GM12864 (cell line): Measurements from ENCODE around the gene SMURF1.

Experiments used
- DNase-seq: peaks from one replicate; pipeline ENCODE4 v3.0.0-alpha.2; 2011; ENCODE audit warnings: low read depth
- H3K4me3 ChIP-seq: 2 replicates; pipeline ENCODE4 v1.5.1; 2011; ENCODE audit warnings: mild to moderate bottlenecking, low read depth, low read length, control low read depth
- TF ChIP-seq, protein P1 (sequence below): IDR thresholded peaks from 2 replicates; pipeline ENCODE4 v1.5.1; 2011; ENCODE audit warnings: low read depth, mild to moderate bottlenecking, moderate library complexity, low read length, control low read depth, inconsistent platforms; ENCODE audit errors: missing control alignments

Gene SMURF1

GRCh38 chr7:99180067-99180650 is 36.3 kb upstream of the SMURF1 start:
- DNase-seq, result no peak
- TF ChIP-seq, protein P1, sequence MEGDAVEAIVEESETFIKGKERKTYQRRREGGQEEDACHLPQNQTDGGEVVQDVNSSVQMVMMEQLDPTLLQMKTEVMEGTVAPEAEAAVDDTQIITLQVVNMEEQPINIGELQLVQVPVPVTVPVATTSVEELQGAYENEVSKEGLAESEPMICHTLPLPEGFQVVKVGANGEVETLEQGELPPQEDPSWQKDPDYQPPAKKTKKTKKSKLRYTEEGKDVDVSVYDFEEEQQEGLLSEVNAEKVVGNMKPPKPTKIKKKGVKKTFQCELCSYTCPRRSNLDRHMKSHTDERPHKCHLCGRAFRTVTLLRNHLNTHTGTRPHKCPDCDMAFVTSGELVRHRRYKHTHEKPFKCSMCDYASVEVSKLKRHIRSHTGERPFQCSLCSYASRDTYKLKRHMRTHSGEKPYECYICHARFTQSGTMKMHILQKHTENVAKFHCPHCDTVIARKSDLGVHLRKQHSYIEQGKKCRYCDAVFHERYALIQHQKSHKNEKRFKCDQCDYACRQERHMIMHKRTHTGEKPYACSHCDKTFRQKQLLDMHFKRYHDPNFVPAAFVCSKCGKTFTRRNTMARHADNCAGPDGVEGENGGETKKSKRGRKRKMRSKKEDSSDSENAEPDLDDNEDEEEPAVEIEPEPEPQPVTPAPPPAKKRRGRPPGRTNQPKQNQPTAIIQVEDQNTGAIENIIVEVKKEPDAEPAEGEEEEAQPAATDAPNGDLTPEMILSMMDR, result no peak

GRCh38 chr7:99177165-99177564 is 33.3 kb upstream of the SMURF1 start:
- H3K4me3 ChIP-seq, result no peak overlapping the region
- no peak for DNase-seq
- TF ChIP-seq, protein P1, result no peak

More at GRCh38 chr7:99180067-99180650, 36.3 kb upstream of the SMURF1 start:
- H3K4me3 ChIP-seq, result no peak overlapping the region

- H3K4me3 ChIP-seq, result no peak overlapping the region
- TF ChIP-seq, protein P1, result no peak
- no peak for DNase-seq
These were observed 29.9 kb upstream of the SMURF1 start for GRCh38 chr7:99173787-99174186.

GRCh38 chr7:99171731-99172130 is 27.8 kb upstream of the SMURF1 start:
- TF ChIP-seq, protein P1, result no peak
- no peak overlapping the region for H3K4me3 ChIP-seq
- no peak for DNase-seq

DNA sequence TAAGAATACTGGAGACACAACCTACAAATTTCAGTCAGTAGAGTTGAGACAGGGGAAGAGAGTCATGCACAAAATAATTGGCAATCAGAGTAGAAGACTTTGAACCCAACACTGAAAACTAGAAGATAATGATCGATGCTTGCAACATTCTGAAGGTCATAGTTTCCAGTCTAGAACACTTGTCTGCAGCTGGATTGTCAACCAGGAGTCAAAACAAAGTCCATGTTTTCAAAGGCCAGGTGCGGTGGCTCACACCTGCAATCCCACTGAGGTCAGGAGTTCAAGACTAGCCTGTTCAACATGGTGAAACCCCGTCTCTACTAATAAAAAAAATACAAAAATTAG is 26.8 kb upstream of the SMURF1 start:
- H3K4me3 ChIP-seq, result no peak overlapping the region
- TF ChIP-seq, protein P1, result no peak
- no peak for DNase-seq

GRCh38 chr7:99170065-99170729 is 26.3 kb upstream of the SMURF1 start:
- no peak overlapping the region for H3K4me3 ChIP-seq
- no peak for DNase-seq
- TF ChIP-seq, protein P1, result no peak

DNA sequence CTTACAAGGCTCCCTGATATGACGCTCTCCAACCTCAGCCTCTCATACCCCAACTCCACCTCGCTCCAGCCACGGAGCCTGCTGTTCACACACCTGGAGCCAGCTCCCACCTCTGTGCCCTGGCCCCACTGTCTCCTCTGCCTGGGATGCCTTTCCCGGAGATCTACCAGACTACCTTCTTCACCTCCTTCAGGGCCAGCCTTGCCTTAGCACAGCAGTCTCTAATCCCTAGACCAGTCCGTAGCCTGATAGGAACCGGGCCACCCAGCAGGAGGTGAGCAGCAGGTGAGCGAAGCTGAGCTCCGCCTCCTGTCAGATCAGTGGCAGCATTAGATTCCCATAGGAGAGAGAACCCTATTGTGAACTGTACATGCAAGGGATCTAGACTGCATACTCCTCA is 23.2 kb upstream of the SMURF1 start:
- H3K4me3 ChIP-seq, result no peak overlapping the region
- TF ChIP-seq, protein P1, result no peak
- DNase-seq, result no peak
